Ovary (tissue), 3 donors: ENCODE measurements around the gene ENO1.

Experiments
- EP300 ChIP-seq: sonication (generic); formaldehyde crosslinking; IDR thresholded peaks from one replicate; pipeline ENCODE4 v1.6.1; 2017; ENCODE audit warnings: antibody characterized with exemption
- TF ChIP-seq, protein P1 (sequence below), 3 donors: fragments of 450-650 bp in 2 of 3; fragments of 200-600 bp in 1 of 3; IDR thresholded peaks; one replicate each; pipeline versions ENCODE4 v1.5.1 to v1.8.0; 2016 to 2022; ENCODE audit warnings: antibody characterized with exemption in 3 of 3, mild to moderate bottlenecking in 1 of 3
- donor health status: DM: no; HTN: no; CAD: no.

DNA sequence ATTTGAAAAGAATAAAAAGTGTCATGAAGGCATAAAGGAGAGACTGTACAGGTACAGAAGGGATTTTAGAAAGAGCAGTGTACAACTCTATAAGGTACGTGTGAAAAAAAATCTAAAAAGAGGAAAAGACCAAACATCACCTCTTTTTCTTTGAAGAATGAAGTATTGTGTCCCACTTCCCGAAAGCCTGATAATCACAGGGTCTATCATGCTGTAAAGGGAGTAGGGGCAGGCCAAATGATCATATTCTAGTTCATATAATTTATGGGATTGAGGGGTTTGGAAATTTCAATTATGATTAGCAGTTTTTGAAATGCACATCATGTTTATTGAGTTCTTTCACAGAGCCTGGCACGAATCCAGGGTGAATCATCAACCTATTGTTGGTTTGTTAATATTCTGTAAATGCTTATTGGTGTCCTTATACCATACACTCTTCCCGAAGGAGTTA is 60.1 kb downstream of the ENO1 start:
- TF ChIP-seq, protein P1, sequence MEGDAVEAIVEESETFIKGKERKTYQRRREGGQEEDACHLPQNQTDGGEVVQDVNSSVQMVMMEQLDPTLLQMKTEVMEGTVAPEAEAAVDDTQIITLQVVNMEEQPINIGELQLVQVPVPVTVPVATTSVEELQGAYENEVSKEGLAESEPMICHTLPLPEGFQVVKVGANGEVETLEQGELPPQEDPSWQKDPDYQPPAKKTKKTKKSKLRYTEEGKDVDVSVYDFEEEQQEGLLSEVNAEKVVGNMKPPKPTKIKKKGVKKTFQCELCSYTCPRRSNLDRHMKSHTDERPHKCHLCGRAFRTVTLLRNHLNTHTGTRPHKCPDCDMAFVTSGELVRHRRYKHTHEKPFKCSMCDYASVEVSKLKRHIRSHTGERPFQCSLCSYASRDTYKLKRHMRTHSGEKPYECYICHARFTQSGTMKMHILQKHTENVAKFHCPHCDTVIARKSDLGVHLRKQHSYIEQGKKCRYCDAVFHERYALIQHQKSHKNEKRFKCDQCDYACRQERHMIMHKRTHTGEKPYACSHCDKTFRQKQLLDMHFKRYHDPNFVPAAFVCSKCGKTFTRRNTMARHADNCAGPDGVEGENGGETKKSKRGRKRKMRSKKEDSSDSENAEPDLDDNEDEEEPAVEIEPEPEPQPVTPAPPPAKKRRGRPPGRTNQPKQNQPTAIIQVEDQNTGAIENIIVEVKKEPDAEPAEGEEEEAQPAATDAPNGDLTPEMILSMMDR (IDR thresholded peaks at IDR 0.05) = no peak
- TF ChIP-seq EP300 = no peak
